Omental fat pad (tissue), 4 donors: ENCODE results near the gene CCDC107. TPM values are rescaled to one million over a fixed set of nuclear protein-coding genes. Genes with fewer than 3 reads are reported as not detected.

Experiments
- ATAC-seq: fragments of 150-250 bp; one replicate; pipeline ENCODE4 v1.9.1; 2016; ENCODE audit warnings: mild to moderate bottlenecking, moderate library complexity; ENCODE audit not compliant: low FRiP score
- DNase-seq: peaks from one replicate; pipeline ENCODE4 v3.0.0-alpha.2; 2019; ENCODE audit warnings: low spot score
- CTCF ChIP-seq, 3 donors: fragments of 450-650 bp; IDR thresholded peaks; one replicate each; pipeline ENCODE4 v1.5.1; 2016 to 2017; ENCODE audit warnings: antibody characterized with exemption in 3 of 3, mild to moderate bottlenecking in 3 of 3, moderate library complexity in 2 of 3
- total RNA-seq, 4 donors: library from RNA; depleted of rRNA; stranded (reverse); fragments of >200 nt; gene quantifications; one replicate each; pipeline ENCODE4 v1.1.0, GENCODE V29; 2016

The CCDC107 gene
- total RNA-seq, 4 donors from 2014 or later: 35.8 to 108 (median 52.5) TPM

GRCh38 chr9:35651956-35652828, 5.9 kb upstream of the CCDC107 start:
- ATAC-seq (no peak), DNase-seq (no peak)
- TF ChIP-seq CTCF (IDR thresholded peaks at IDR 0.05): no peak

GRCh38 chr9:35652829-35653209, 5.3 kb upstream of the CCDC107 start:
- ATAC-seq: no peak
- TF ChIP-seq CTCF (IDR thresholded peaks at IDR 0.05): no peak
- no peak for DNase-seq

- TF ChIP-seq CTCF (IDR thresholded peaks at IDR 0.05): no peak
- DNase-seq (no peak), ATAC-seq (no peak)
These were observed 4.5 kb upstream of the CCDC107 start for GRCh38 chr9:35653611-35654010.

- TF ChIP-seq CTCF (IDR thresholded peaks at IDR 0.05): no peak
- no peak for DNase-seq
- no peak for ATAC-seq
These were observed 1.7 kb upstream of the CCDC107 start for GRCh38 chr9:35656348-35656747.

- ATAC-seq: peak; percentile 12
- TF ChIP-seq CTCF (IDR thresholded peaks at IDR 0.05): no peak
- DNase-seq: no peak
These were observed 1.1 kb upstream of the CCDC107 start for GRCh38 chr9:35656831-35657545.

- peak; percentile 91 for DNase-seq
- peak; percentile 98 for ATAC-seq
These were observed 451 bp upstream of the CCDC107 start, which contains the start of gene RMRP for GRCh38 chr9:35657546-35658136. Gene RMRP (minus strand): TSS chr9:35658019.

More at GRCh38 chr9:35657546-35658136, 451 bp upstream of the CCDC107 start, which contains the start of gene RMRP:
- TF ChIP-seq CTCF (IDR thresholded peaks at IDR 0.05): peak in 1 of 3 donors; percentile 35
